MM.1S (cell line): Measurements from ENCODE around the gene ZPLD1.

Experiments
- DNase-seq: peaks from one replicate; pipeline ENCODE4 v3.0.0-alpha.2; 2015
- H2AFZ ChIP-seq: fragments of 300-600 bp; sonication (generic); 2 replicates; pipeline ENCODE4 v1.6.0; 2016; ENCODE audit warnings: antibody characterized with exemption, low read length
- H3F3A ChIP-seq: fragments of 300-600 bp; sonication (generic); 2 replicates; pipeline ENCODE4 v1.6.1; 2016; ENCODE audit warnings: mild to moderate bottlenecking, antibody characterized with exemption, low read length, moderate library complexity, mixed read lengths; ENCODE audit not compliant: insufficient read depth
- H3K27ac ChIP-seq: fragments of 300-600 bp; sonication (generic); 2 replicates; pipeline ENCODE4 v1.5.1; 2016; ENCODE audit warnings: mild to moderate bottlenecking, low read length
- H3K27me3 ChIP-seq: fragments of 300-600 bp; sonication (generic); replicated peaks from 2 replicates; pipeline ENCODE4 v1.6.0; 2016; ENCODE audit warnings: low read length; ENCODE audit not compliant: insufficient read depth
- H3K36me3 ChIP-seq: fragments of 300-600 bp; sonication (generic); replicated peaks from 2 replicates; pipeline ENCODE4 v1.6.1; 2016; ENCODE audit warnings: mild to moderate bottlenecking, low read length, mixed read lengths; ENCODE audit not compliant: insufficient read depth
- H3K4me1 ChIP-seq: fragments of 300-600 bp; sonication (generic); 2 replicates; pipeline ENCODE4 v1.6.1; 2016; ENCODE audit warnings: low read length, mixed read lengths
- H3K4me2 ChIP-seq: fragments of 300-600 bp; sonication (generic); 2 replicates; pipeline ENCODE4 v1.6.0; 2016; ENCODE audit warnings: low read depth, low read length
- H3K4me3 ChIP-seq: fragments of 300-600 bp; sonication (generic); 2 replicates; pipeline ENCODE4 v1.5.1; 2016; ENCODE audit warnings: low read length, mixed read lengths
- H3K79me2 ChIP-seq: fragments of 300-600 bp; sonication (generic); 2 replicates; pipeline ENCODE4 v1.6.1; 2016; ENCODE audit warnings: mixed run types, low read length, mixed read lengths
- H3K9ac ChIP-seq: fragments of 300-600 bp; sonication (generic); 2 replicates; pipeline ENCODE4 v1.6.1; 2016; ENCODE audit warnings: low read length, mixed read lengths
- H3K9me2 ChIP-seq: fragments of 300-600 bp; sonication (generic); replicated peaks from 2 replicates; pipeline ENCODE4 v1.6.1; 2016; ENCODE audit warnings: mild to moderate bottlenecking, low read length, mixed read lengths; ENCODE audit not compliant: insufficient read depth
- H3K9me3 ChIP-seq: fragments of 300-600 bp; sonication (generic); replicated peaks from 2 replicates; pipeline ENCODE4 v1.6.1; 2016; ENCODE audit warnings: mild to moderate bottlenecking, low read length, mixed read lengths; ENCODE audit not compliant: insufficient read depth
- H4K20me1 ChIP-seq: fragments of 300-600 bp; sonication (generic); 2 replicates; pipeline ENCODE4 v1.6.1; 2016; ENCODE audit warnings: mild to moderate bottlenecking, low read length, moderate library complexity, mixed read lengths; ENCODE audit not compliant: insufficient read depth
- EZH2 ChIP-seq: fragments of 300-600 bp; sonication (generic); optimal IDR thresholded peaks from 2 replicates; pipeline ENCODE3; 2017; ENCODE audit warnings: low read depth, mild to moderate bottlenecking, antibody characterized with exemption, low read length, mixed read lengths
- EZH2phosphoT487 ChIP-seq: fragments of 300-600 bp; sonication (generic); IDR thresholded peaks from 2 replicates; pipeline ENCODE4 v1.6.1; 2018; ENCODE audit warnings: antibody characterized with exemption, low read length
- TF ChIP-seq, protein P1 (sequence below): fragments of 300-600 bp; sonication (generic); IDR thresholded peaks from 2 replicates; pipeline ENCODE4 v1.5.1; 2016; ENCODE audit warnings: antibody characterized with exemption, low read length, mixed read lengths

ZPLD1 gene

DNA sequence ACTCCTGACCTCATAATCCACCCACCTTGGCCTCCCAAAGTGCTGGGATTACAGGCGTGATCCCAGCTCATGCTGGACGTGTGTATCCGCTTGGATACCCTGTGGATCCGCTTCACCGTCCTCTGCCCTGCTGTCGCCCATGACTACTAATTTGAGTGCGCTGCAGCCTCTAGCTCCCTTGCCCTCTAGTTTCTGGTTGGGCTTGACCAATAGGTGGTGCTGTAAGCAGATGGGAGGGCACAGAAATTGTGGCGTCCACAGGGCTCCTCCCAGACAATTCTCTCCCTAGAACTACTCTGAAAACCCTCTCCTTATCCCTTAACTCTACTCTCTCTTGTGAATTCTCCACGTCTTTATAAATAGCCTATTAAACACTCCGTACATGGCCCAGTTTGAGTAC lies 36.2 kb downstream of the ZPLD1 start:
- no peaks in the 10 kb centered on the region for H3K9me3 ChIP-seq
- no peaks in the 10 kb centered on the region for H4K20me1 ChIP-seq
- H3K4me1 ChIP-seq = no peaks in the 10 kb centered on the region
- no peaks in the 10 kb centered on the region for H3K9me2 ChIP-seq
- no peak overlapping the region for H3K27ac ChIP-seq
- no peaks in the 10 kb centered on the region for H3K27me3 ChIP-seq
- no peaks in the 10 kb centered on the region for H3K79me2 ChIP-seq
- no peak overlapping the region for H3K4me2 ChIP-seq
- TF ChIP-seq, protein P1, sequence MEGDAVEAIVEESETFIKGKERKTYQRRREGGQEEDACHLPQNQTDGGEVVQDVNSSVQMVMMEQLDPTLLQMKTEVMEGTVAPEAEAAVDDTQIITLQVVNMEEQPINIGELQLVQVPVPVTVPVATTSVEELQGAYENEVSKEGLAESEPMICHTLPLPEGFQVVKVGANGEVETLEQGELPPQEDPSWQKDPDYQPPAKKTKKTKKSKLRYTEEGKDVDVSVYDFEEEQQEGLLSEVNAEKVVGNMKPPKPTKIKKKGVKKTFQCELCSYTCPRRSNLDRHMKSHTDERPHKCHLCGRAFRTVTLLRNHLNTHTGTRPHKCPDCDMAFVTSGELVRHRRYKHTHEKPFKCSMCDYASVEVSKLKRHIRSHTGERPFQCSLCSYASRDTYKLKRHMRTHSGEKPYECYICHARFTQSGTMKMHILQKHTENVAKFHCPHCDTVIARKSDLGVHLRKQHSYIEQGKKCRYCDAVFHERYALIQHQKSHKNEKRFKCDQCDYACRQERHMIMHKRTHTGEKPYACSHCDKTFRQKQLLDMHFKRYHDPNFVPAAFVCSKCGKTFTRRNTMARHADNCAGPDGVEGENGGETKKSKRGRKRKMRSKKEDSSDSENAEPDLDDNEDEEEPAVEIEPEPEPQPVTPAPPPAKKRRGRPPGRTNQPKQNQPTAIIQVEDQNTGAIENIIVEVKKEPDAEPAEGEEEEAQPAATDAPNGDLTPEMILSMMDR = 0 out of 2 replicates have a peak, but pooled peaks have one; percentile 8
- TF ChIP-seq EZH2 = no peak
- TF ChIP-seq EZH2phosphoT487 = no peak
- no peak overlapping the region for H3K9ac ChIP-seq
- no peaks in the 10 kb centered on the region for H3K36me3 ChIP-seq
- H3F3A ChIP-seq = no peaks in the 10 kb centered on the region
- no peak for DNase-seq
- H3K4me3 ChIP-seq = no peak overlapping the region
- no peak overlapping the region for H2AFZ ChIP-seq

DNA sequence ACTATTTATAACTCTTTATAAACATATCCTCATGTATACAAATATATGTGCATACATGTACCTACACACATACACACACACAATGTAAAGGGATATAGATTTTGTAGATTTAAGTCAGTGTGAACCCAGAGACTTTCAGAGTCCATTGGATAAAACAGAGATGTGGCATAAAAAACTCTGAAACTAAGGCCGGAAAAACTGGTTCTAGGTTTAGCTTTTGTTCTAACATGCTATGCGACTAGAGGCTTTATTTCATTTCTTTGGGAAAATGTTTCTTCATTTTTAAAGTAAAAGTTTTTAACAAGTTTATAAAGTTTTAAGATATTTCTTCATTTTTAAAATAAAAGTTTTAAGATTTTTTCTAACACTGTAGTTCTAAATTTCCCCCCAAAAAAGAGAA lies 36.7 kb downstream of the ZPLD1 start:
- Histone ChIP-seq H3F3A (no peaks in the 10 kb centered on the region), H3K4me3 (no peak overlapping the region)
- TF ChIP-seq EZH2phosphoT487 (no peak), EZH2 (no peak)
- TF ChIP-seq, protein P1 = no peak

DNA sequence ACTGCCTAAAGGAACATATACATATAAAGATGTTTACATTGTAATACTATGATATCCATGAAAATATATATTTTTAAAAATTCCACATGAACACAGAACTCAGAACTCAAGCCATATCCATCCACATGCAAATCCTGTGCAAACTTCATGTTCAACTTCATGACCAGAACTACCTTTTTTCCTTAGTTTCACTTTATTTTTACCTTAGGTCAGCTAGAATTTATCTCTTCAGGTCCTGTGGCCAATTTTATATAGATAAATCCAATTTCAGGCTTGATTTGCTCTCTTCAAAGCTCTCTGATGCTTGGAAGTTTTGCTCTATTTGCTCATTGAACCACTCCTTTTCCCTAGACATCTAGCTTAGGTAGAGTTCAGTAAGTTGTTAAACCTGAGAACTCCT lies 38.8 kb downstream of the ZPLD1 start:
- Histone ChIP-seq H3K9me2 (no peaks in the 10 kb centered on the region), H3K27ac (no peak overlapping the region), H4K20me1 (no peaks in the 10 kb centered on the region), H3K4me1 (no peaks in the 10 kb centered on the region), H3K4me2 (no peak overlapping the region), H3K36me3 (no peaks in the 10 kb centered on the region), H3K9ac (no peak overlapping the region), H3K27me3 (no peaks in the 10 kb centered on the region), H2AFZ (no peak overlapping the region), H3F3A (no peaks in the 10 kb centered on the region), H3K9me3 (no peaks in the 10 kb centered on the region), H3K4me3 (no peak overlapping the region), H3K79me2 (no peaks in the 10 kb centered on the region)
- TF ChIP-seq EZH2phosphoT487 (no peak), EZH2 (no peak)
- TF ChIP-seq, protein P1 = no peak
- no peak for DNase-seq

More for the DNA sequence above, 36.7 kb downstream of the ZPLD1 start:
- Histone ChIP-seq H3K27me3 (no peaks in the 10 kb centered on the region), H3K4me2 (no peak overlapping the region), H3K9ac (no peak overlapping the region), H3K36me3 (no peaks in the 10 kb centered on the region), H3K79me2 (no peaks in the 10 kb centered on the region), H3K27ac (no peak overlapping the region), H4K20me1 (no peaks in the 10 kb centered on the region), H3K9me3 (no peaks in the 10 kb centered on the region), H2AFZ (no peak overlapping the region), H3K9me2 (no peaks in the 10 kb centered on the region), H3K4me1 (no peaks in the 10 kb centered on the region)
- DNase-seq = no peak

DNA sequence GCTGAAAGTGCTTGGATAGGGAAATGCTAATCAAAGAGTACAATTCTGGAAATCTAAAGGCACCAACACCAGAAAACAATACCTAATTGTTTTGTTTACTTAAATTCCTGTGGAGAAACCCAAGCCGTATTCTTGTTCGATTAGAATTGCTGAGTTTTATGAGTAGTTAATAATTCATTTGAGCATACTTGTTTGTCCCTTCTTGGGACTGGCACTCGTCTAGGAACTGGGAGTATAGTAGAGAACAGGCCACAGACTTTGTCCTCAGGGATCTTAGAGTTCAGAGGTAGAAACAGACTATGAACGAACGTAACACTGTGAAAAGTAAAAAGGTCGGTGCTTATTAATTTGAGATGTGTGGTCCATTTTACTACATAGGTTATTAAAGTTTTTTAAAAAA lies 39.4 kb downstream of the ZPLD1 start:
- no peak for TF ChIP-seq EZH2
- TF ChIP-seq EZH2phosphoT487 = no peak
- TF ChIP-seq, protein P1 = no peak
- H3K9me2 ChIP-seq = no peaks in the 10 kb centered on the region
- no peak for DNase-seq
- no peak overlapping the region for H3K4me3 ChIP-seq
- H3K27me3 ChIP-seq = no peaks in the 10 kb centered on the region
- no peaks in the 10 kb centered on the region for H4K20me1 ChIP-seq
- H3K9ac ChIP-seq = no peak overlapping the region
- H3K27ac ChIP-seq = no peak overlapping the region
- no peaks in the 10 kb centered on the region for H3K9me3 ChIP-seq
- H3K36me3 ChIP-seq = no peaks in the 10 kb centered on the region
- H3K4me1 ChIP-seq = no peaks in the 10 kb centered on the region
- no peak overlapping the region for H3K4me2 ChIP-seq
- no peak overlapping the region for H2AFZ ChIP-seq
- no peaks in the 10 kb centered on the region for H3F3A ChIP-seq
- H3K79me2 ChIP-seq = no peaks in the 10 kb centered on the region
